H9 (cell line): ENCODE measurements around the gene CRYGA. TPM values are rescaled to one million over a fixed set of nuclear protein-coding genes. Genes with fewer than 3 reads are reported as not detected.

ENCODE experiments used
- DNase-seq: peaks from one replicate; pipeline ENCODE4 v3.0.0-alpha.2; 2017
- H2AFZ ChIP-seq: one replicate; pipeline ENCODE4 v1.6.1; 2013; ENCODE audit warnings: mild to moderate bottlenecking, low read length, control low read depth, moderate library complexity
- H2AK5ac ChIP-seq: 2 replicates; pipeline ENCODE4 v1.6.1; 2013; ENCODE audit warnings: low read length, control low read depth, mixed read lengths; ENCODE audit not compliant: insufficient read length
- H2BK120ac ChIP-seq: one replicate; pipeline ENCODE4 v1.6.1; 2013; ENCODE audit warnings: low read depth, mild to moderate bottlenecking, low read length, control low read depth, inconsistent platforms; ENCODE audit not compliant: poor library complexity, severe bottlenecking
- H2BK12ac ChIP-seq: 2 replicates; pipeline ENCODE4 v1.6.1; 2013; ENCODE audit warnings: low read length, control low read depth, mixed read lengths, low read depth; ENCODE audit not compliant: insufficient read length
- H2BK15ac ChIP-seq: 2 replicates; pipeline ENCODE4 v1.6.1; 2013; ENCODE audit warnings: low read depth, low read length, control low read depth
- H2BK20ac ChIP-seq: one replicate; pipeline ENCODE4 v1.6.1; 2013; ENCODE audit warnings: low read depth, mild to moderate bottlenecking, low read length, control low read depth, inconsistent platforms; ENCODE audit not compliant: poor library complexity, severe bottlenecking
- H2BK5ac ChIP-seq: 2 replicates; pipeline ENCODE4 v1.6.1; 2013; ENCODE audit warnings: low read length, control low read depth, mixed read lengths; ENCODE audit not compliant: insufficient read length
- H3K14ac ChIP-seq: 2 replicates; pipeline ENCODE4 v1.6.1; 2013; ENCODE audit warnings: low read length, control low read depth; ENCODE audit not compliant: insufficient read depth
- H3K18ac ChIP-seq: 2 replicates; pipeline ENCODE4 v1.6.1; 2013; ENCODE audit warnings: low read depth, mild to moderate bottlenecking, mixed read lengths, low read length, control low read depth; ENCODE audit not compliant: insufficient read length
- H3K23ac ChIP-seq: 2 replicates; pipeline ENCODE4 v1.6.1; 2013; ENCODE audit warnings: low read length, control low read depth, mixed read lengths, low read depth; ENCODE audit not compliant: insufficient read length
- H3K23me2 ChIP-seq: 2 replicates; pipeline ENCODE4 v1.6.1; 2013; ENCODE audit warnings: low read depth, mild to moderate bottlenecking, mixed read lengths, low read length, control low read depth; ENCODE audit not compliant: insufficient read length, poor library complexity, severe bottlenecking
- H3K27ac ChIP-seq: 2 replicates; pipeline ENCODE4 v1.5.1; 2013; ENCODE audit warnings: low read length, control low read depth, mixed read lengths, low read depth; ENCODE audit not compliant: insufficient read length
- H3K27me3 ChIP-seq: 2 replicates; pipeline ENCODE4 v1.6.1; 2013; ENCODE audit warnings: low read length, control low read depth, inconsistent platforms; ENCODE audit not compliant: insufficient read depth
- H3K4ac ChIP-seq: 2 replicates; pipeline ENCODE4 v1.6.1; 2013; ENCODE audit warnings: low read depth, mild to moderate bottlenecking, control low read depth, inconsistent platforms, low read length, moderate library complexity
- H3K4me1 ChIP-seq: 2 replicates; pipeline ENCODE4 v1.6.1; 2013; ENCODE audit warnings: low read length, control low read depth, inconsistent platforms; ENCODE audit not compliant: insufficient read depth
- H3K4me2 ChIP-seq: 2 replicates; pipeline ENCODE4 v1.6.1; 2013; ENCODE audit warnings: low read length, control low read depth, mixed read lengths; ENCODE audit not compliant: insufficient read length, insufficient read depth
- H3K56ac ChIP-seq: 2 replicates; pipeline ENCODE4 v1.6.1; 2013; ENCODE audit warnings: low read depth, mild to moderate bottlenecking, mixed read lengths, low read length, control low read depth; ENCODE audit not compliant: insufficient read length
- H3K79me1 ChIP-seq: 2 replicates; pipeline ENCODE4 v1.6.1; 2013; ENCODE audit warnings: low read depth, mild to moderate bottlenecking, moderate library complexity, low read length, control low read depth, inconsistent platforms; ENCODE audit not compliant: insufficient read depth, poor library complexity, severe bottlenecking
- H3K79me2 ChIP-seq: 2 replicates; pipeline ENCODE4 v1.6.1; 2013; ENCODE audit warnings: low read length, control low read depth, inconsistent platforms; ENCODE audit not compliant: insufficient read depth
- H3K9ac ChIP-seq: 2 replicates; pipeline ENCODE4 v1.6.1; 2013; ENCODE audit warnings: low read length, control low read depth, mixed read lengths; ENCODE audit not compliant: insufficient read length; ENCODE audit errors: extremely low read depth
- H3K9me3 ChIP-seq: one replicate; pipeline ENCODE4 v1.6.1; 2013; ENCODE audit warnings: low read depth, low read length, inconsistent platforms; ENCODE audit not compliant: control insufficient read depth
- H3T11ph ChIP-seq: one replicate; pipeline ENCODE4 v1.6.1; 2013; ENCODE audit warnings: mild to moderate bottlenecking, low read length, control low read depth, inconsistent platforms
- H4K20me1 ChIP-seq: one replicate; pipeline ENCODE4 v1.6.1; 2013; ENCODE audit not compliant: control insufficient read depth, insufficient read length, insufficient read depth
- H4K5ac ChIP-seq: 2 replicates; pipeline ENCODE4 v1.6.1; 2013; ENCODE audit warnings: low read depth, mild to moderate bottlenecking, mixed read lengths, low read length, control low read depth; ENCODE audit not compliant: insufficient read length
- H4K8ac ChIP-seq: replicated peaks from 2 replicates; pipeline ENCODE4 v1.6.1; 2013; ENCODE audit warnings: low read length, control low read depth, mixed read lengths, low read depth; ENCODE audit not compliant: insufficient read length
- H4K91ac ChIP-seq: 2 replicates; pipeline ENCODE4 v1.6.1; 2013; ENCODE audit warnings: low read depth, mild to moderate bottlenecking, moderate library complexity, mixed read lengths, low read length, control low read depth; ENCODE audit not compliant: insufficient read length
- H3K27ac Mint-ChIP-seq, 3 experiments: 2 replicates in 2 of 3; 3 replicates in 1 of 3; pipeline ENCODE4 v1.8.0; 2020 to 2021; ENCODE audit warnings: mixed read lengths in 3 of 3, mild to moderate bottlenecking in 1 of 3, moderate library complexity in 1 of 3
- H3K27me3 Mint-ChIP-seq: 2 replicates; pipeline ENCODE4 v1.8.0; 2021; ENCODE audit warnings: low read depth, mild to moderate bottlenecking, moderate library complexity, mixed read lengths
- H3K36me3 Mint-ChIP-seq, 3 experiments: 2 replicates in 2 of 3; 3 replicates in 1 of 3; pipeline ENCODE4 v1.8.0; 2020 to 2021; ENCODE audit warnings: low read depth in 3 of 3, mixed read lengths in 3 of 3; ENCODE audit not compliant: insufficient read depth in 1 of 3
- H3K4me1 Mint-ChIP-seq, 2 experiments: 2 replicates each; pipeline ENCODE4 v1.8.0; 2020; ENCODE audit warnings: mixed read lengths in 2 of 2
- H3K4me3 Mint-ChIP-seq, 2 experiments: 2 replicates in 1 of 2; 3 replicates in 1 of 2; pipeline ENCODE4 v1.8.0; 2020 to 2021; ENCODE audit warnings: mild to moderate bottlenecking in 2 of 2, mixed read lengths in 2 of 2, moderate library complexity in 1 of 2
- H3K9me3 Mint-ChIP-seq, 2 experiments: 2 replicates in 1 of 2; 3 replicates in 1 of 2; pipeline ENCODE4 v1.8.0; 2020; ENCODE audit warnings: mild to moderate bottlenecking in 2 of 2, mixed read lengths in 2 of 2, moderate library complexity in 1 of 2
- WGBS: extraction: QIAGEN DNeasy Blood & Tissue Kit; methylation state at CpG from one replicate; pipeline ENCODE4 v1.1.7; 2013; ENCODE audit warnings: missing lambda C conversion rate, low lambda C conversion rate, mixed read lengths; ENCODE audit not compliant: insufficient read length; ENCODE audit errors: extremely low coverage; 5-methylcytosine and 5-hydroxymethylcytosine counted together
- total RNA-seq: library from RNA; stranded (reverse); gene quantifications from 2 replicates; pipeline ENCODE4 v1.2.1, GENCODE V29; 2021
- TF ChIP-seq, protein P1 (sequence below): fragments of 200-600 bp; sonication (generic); conservative IDR thresholded peaks from 3 replicates; pipeline ENCODE4 v1.8.0; 2021; ENCODE audit warnings: antibody characterized with exemption, mild to moderate bottlenecking

Gene CRYGA
- total RNA-seq, 1 experiment from 2014 or later, result not detected

DNA sequence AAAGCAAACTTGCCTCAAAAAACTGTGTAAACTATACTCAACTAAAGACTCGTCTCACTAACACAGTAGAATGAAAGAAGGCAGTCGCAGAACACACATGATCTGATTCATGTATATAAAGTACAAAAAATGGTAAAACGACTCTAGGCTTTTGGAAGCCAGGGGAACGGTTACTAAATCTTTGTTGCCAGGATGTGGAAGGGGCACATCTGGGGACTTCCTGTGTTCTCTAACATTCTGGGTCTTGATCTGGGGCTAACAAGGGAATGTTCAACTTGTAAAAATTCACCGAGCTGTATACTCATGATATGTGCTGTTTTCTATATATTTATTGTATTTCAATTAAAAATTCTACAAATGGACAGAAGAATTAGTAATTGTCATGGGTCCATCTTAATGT, 40.8 kb upstream of the CRYGA start:
- no peaks in the 10 kb centered on the region for H3K9me3 Mint-ChIP-seq
- peaks cover 6% of the 10 kb centered on the region in 2 experiments for H3K4me1 Mint-ChIP-seq
- H3K27me3 Mint-ChIP-seq, result no peaks in the 10 kb centered on the region

More for the DNA sequence above, 40.8 kb upstream of the CRYGA start:
- TF ChIP-seq, protein P1, sequence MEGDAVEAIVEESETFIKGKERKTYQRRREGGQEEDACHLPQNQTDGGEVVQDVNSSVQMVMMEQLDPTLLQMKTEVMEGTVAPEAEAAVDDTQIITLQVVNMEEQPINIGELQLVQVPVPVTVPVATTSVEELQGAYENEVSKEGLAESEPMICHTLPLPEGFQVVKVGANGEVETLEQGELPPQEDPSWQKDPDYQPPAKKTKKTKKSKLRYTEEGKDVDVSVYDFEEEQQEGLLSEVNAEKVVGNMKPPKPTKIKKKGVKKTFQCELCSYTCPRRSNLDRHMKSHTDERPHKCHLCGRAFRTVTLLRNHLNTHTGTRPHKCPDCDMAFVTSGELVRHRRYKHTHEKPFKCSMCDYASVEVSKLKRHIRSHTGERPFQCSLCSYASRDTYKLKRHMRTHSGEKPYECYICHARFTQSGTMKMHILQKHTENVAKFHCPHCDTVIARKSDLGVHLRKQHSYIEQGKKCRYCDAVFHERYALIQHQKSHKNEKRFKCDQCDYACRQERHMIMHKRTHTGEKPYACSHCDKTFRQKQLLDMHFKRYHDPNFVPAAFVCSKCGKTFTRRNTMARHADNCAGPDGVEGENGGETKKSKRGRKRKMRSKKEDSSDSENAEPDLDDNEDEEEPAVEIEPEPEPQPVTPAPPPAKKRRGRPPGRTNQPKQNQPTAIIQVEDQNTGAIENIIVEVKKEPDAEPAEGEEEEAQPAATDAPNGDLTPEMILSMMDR, result no peak
- H3K27ac ChIP-seq, result no peak overlapping the region
- no peaks in the 10 kb centered on the region for H3K9me3 ChIP-seq
- H3K9ac ChIP-seq, result no peak overlapping the region
- no CpG with 5 or more reads among the region's 5 CpGs for WGBS
- no peak overlapping the region for H3K14ac ChIP-seq
- no peak overlapping the region for H2BK15ac ChIP-seq
- no peak overlapping the region for H2BK20ac ChIP-seq
- no peak overlapping the region for H3K23ac ChIP-seq
- no peak overlapping the region for H3K18ac ChIP-seq
- H3K56ac ChIP-seq, result no peak overlapping the region
- H4K8ac ChIP-seq, result no peak overlapping the region
- DNase-seq, result no peak
- H2AFZ ChIP-seq, result no peak overlapping the region
- no peak overlapping the region for H4K5ac ChIP-seq
- H3K4ac ChIP-seq, result no peak overlapping the region
- no peaks in the 10 kb centered on the region for H3K23me2 ChIP-seq
- H3K27ac Mint-ChIP-seq, result no peak overlapping the region
- H2BK5ac ChIP-seq, result no peak overlapping the region
- no peak overlapping the region for H3T11ph ChIP-seq
- H2AK5ac ChIP-seq, result no peak overlapping the region
- no peak overlapping the region for H4K91ac ChIP-seq
- no peaks in the 10 kb centered on the region for H3K79me2 ChIP-seq
- no peaks in the 10 kb centered on the region for H3K4me1 ChIP-seq
- no peaks in the 10 kb centered on the region for H3K79me1 ChIP-seq
- no peak overlapping the region for H3K4me3 Mint-ChIP-seq
- no peaks in the 10 kb centered on the region for H4K20me1 ChIP-seq
- H3K36me3 Mint-ChIP-seq, result no peaks in the 10 kb centered on the region
- H2BK120ac ChIP-seq, result no peak overlapping the region
- H3K4me2 ChIP-seq, result no peak overlapping the region
- no peak overlapping the region for H2BK12ac ChIP-seq
- H3K27me3 ChIP-seq, result no peaks in the 10 kb centered on the region
